Esophagus muscularis mucosa (tissue), 4 donors: ENCODE results near the gene CAST. TPM values are rescaled to one million over a fixed set of nuclear protein-coding genes. Genes with fewer than 3 reads are reported as not detected.

Experiments
- DNase-seq: peaks from one replicate; pipeline ENCODE4 v3.0.0-alpha.2; 2017; ENCODE audit errors: extremely low spot score
- H3K27ac ChIP-seq, 4 donors: fragments of 200-600 bp; sonication (generic); replicated peaks in 1 of 4; 1 replicate in 3 of 4; 2 replicates in 1 of 4; pipeline ENCODE4 v1.5.1; 2016 to 2019; ENCODE audit warnings: mild to moderate bottlenecking in 1 of 4
- H3K27me3 ChIP-seq, 4 donors: fragments of 200-600 bp; sonication (generic); one replicate each; pipeline versions ENCODE4 v1.5.1 to v1.6.0; 2016 to 2019
- H3K36me3 ChIP-seq, 4 donors: fragments of 200-600 bp; sonication (generic); one replicate each; pipeline ENCODE4 v1.5.1; 2016 to 2019
- H3K4me1 ChIP-seq, 4 donors: fragments of 200-600 bp; sonication (generic); one replicate each; pipeline ENCODE4 v1.5.1; 2016 to 2019
- H3K4me3 ChIP-seq, 4 donors: fragments of 200-600 bp; sonication (generic); 1 replicate in 2 of 4; 2 replicates in 2 of 4; pipeline ENCODE4 v1.5.1; 2016 to 2019; ENCODE audit warnings: mild to moderate bottlenecking in 4 of 4, moderate library complexity in 1 of 4
- H3K9me3 ChIP-seq, 4 donors: fragments of 200-600 bp; sonication (generic); 1 replicate in 3 of 4; 2 replicates in 1 of 4; pipeline ENCODE4 v1.5.1; 2016 to 2019
- EP300 ChIP-seq: sonication (generic); formaldehyde crosslinking; IDR thresholded peaks from one replicate; pipeline ENCODE4 v1.6.1; 2017; ENCODE audit warnings: antibody characterized with exemption
- POLR2A ChIP-seq: fragments of 450-650 bp; IDR thresholded peaks from one replicate; pipeline ENCODE4 v1.6.1; 2017; ENCODE audit warnings: antibody characterized with exemption, moderate library complexity, mild to moderate bottlenecking, low read depth
- POLR2AphosphoS5 ChIP-seq, 2 donors: sonication (generic); formaldehyde crosslinking; IDR thresholded peaks; one replicate each; pipeline ENCODE4 v1.6.1; 2017; ENCODE audit warnings: antibody characterized with exemption in 2 of 2
- WGBS: methylation state at CpG from one replicate; pipeline ENCODE4 v1.1.5; 2018; 5-methylcytosine and 5-hydroxymethylcytosine counted together
- intact Hi-C: fragments of 100-400 bp; cut with DNase I; formaldehyde crosslinking; loops from one replicate; pipeline ENCODE4 v1.15.1; 2023
- total RNA-seq, 4 donors: library from RNA; depleted of rRNA; stranded (reverse); fragments of >200 nt; gene quantifications; one replicate each; pipeline versions ENCODE4 v1.1.0 to v1.2.1, GENCODE V29; 2016
- TF ChIP-seq, protein P1 (sequence below), 3 experiments: fragments of 200-600 bp in 2 of 3; fragments of 450-650 bp in 1 of 3; sonication (generic) in 2 of 3; IDR thresholded peaks; one replicate each; pipeline ENCODE4 v1.5.1; 2017 to 2019; ENCODE audit warnings: antibody characterized with exemption in 3 of 3, mild to moderate bottlenecking in 2 of 3, moderate library complexity in 1 of 3

The CAST gene
- total RNA-seq, 4 donors from 2014 or later = 238 to 346 (median 296) TPM

DNA sequence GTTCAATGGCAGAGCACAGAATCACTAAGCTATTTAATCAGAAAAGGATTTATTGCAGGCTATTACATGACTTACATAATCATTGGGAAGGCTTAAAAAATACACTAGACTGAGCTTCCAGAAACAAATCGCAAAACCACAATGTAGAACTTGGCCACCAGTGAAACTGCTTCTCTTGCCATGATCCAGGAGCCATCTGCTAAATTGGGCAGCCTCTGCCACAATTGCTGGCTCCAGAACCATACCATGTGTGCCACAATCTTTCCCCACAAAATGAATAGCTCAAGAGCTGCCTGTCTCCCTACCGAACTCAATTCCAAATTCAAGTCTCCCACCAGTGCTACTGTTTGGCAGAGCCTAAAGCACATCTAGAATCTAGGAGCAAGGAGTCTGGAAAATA is 155.3 kb downstream of the CAST start:
- TF ChIP-seq POLR2AphosphoS5 (IDR thresholded peaks at IDR 0.05) (no peak), EP300 (no peak), POLR2A (no peak)
- TF ChIP-seq, protein P1, sequence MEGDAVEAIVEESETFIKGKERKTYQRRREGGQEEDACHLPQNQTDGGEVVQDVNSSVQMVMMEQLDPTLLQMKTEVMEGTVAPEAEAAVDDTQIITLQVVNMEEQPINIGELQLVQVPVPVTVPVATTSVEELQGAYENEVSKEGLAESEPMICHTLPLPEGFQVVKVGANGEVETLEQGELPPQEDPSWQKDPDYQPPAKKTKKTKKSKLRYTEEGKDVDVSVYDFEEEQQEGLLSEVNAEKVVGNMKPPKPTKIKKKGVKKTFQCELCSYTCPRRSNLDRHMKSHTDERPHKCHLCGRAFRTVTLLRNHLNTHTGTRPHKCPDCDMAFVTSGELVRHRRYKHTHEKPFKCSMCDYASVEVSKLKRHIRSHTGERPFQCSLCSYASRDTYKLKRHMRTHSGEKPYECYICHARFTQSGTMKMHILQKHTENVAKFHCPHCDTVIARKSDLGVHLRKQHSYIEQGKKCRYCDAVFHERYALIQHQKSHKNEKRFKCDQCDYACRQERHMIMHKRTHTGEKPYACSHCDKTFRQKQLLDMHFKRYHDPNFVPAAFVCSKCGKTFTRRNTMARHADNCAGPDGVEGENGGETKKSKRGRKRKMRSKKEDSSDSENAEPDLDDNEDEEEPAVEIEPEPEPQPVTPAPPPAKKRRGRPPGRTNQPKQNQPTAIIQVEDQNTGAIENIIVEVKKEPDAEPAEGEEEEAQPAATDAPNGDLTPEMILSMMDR (IDR thresholded peaks at IDR 0.05) = no peak
- 87% methylated on average over 2 of the region's 2 CpGs for WGBS
- no peak for DNase-seq
- Histone ChIP-seq H3K4me3 (no peak overlapping the region), H3K36me3 (no peaks in the 10 kb centered on the region), H3K27me3 (no peaks in the 10 kb centered on the region), H3K4me1 (peaks cover 0 to 6% (median 0%) of the 10 kb centered on the region in 4 donors), H3K9me3 (no peaks in the 10 kb centered on the region), H3K27ac (no peak overlapping the region)
- intact Hi-C loops = no loop called here

DNA sequence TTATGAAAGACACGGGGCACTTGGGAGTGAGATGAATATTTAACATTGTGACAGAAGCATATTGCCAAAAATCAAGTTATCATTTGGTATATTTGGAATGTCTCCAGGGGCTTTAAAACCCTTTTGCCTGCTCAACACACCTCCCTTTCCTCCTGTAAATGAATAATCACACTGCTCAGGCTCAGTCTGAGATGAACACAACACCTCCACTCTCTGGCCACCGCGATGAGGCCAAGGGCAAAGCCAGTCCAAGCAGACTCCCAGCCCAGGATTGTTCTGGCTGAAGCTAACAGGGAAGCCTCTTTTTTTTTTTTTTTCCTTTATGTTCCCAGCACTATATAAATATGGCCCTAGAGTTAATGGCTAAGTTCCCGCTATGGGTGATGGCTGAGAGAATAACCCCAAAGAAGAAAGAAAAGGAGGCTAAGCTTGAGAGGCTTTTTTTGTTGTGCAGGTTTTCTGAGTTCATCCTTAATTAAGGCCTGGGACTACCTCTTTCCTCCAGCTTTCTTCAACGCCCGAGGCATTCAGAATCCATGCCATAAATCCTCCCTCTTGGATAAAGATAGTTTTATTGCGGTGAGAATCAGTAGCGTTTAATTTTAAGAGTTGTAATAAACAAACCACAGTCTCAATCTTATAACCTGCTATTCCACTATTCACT is 156.1 kb downstream of the CAST start:
- H3K4me3 ChIP-seq = no peak overlapping the region
- H3K27me3 ChIP-seq = no peaks in the 10 kb centered on the region
- intact Hi-C loops = no loop called here
- H3K27ac ChIP-seq = no peak overlapping the region
- 93% methylated on average over 8 of the region's 8 CpGs for WGBS
- TF ChIP-seq, protein P1 (IDR thresholded peaks at IDR 0.05) = no peak
- no peak for TF ChIP-seq POLR2AphosphoS5 (IDR thresholded peaks at IDR 0.05)
- TF ChIP-seq EP300 = no peak
- no peak for TF ChIP-seq POLR2A
- no peaks in the 10 kb centered on the region for H3K9me3 ChIP-seq
- H3K36me3 ChIP-seq = no peaks in the 10 kb centered on the region
- DNase-seq = no peak
- peaks cover 0 to 6% (median 0%) of the 10 kb centered on the region in 4 donors for H3K4me1 ChIP-seq

DNA sequence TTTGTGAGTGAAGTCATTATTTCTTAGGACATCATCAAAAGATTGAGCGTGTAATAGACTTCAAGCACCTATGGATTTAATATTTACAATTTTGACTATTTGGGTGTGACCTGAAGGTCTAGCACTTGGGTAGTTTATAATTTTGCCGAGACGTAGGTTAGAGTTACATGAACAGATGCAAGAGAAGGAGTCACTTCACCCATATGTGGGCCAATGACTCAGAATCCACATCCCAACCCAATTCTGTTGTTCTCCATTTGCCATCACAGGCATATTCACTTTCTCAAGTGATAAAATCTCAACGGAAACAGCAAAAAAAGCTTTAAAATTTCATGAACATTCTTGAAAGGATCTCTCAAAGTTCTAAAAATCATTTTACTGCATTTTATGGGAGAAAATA is 157.6 kb downstream of the CAST start:
- no peak for TF ChIP-seq POLR2A
- TF ChIP-seq, protein P1 (IDR thresholded peaks at IDR 0.05) = no peak
- no peak for TF ChIP-seq POLR2AphosphoS5 (IDR thresholded peaks at IDR 0.05)
- TF ChIP-seq EP300 = no peak
- no peaks in the 10 kb centered on the region for H3K27me3 ChIP-seq
- H3K27ac ChIP-seq = no peak overlapping the region
- H3K4me3 ChIP-seq = no peak overlapping the region
- H3K4me1 ChIP-seq = peaks cover 0 to 6% (median 0%) of the 10 kb centered on the region in 4 donors
- 97% methylated on average over 4 of the region's 4 CpGs for WGBS
- intact Hi-C loops = no loop called here
- DNase-seq = no peak
- no peaks in the 10 kb centered on the region for H3K9me3 ChIP-seq
- no peaks in the 10 kb centered on the region for H3K36me3 ChIP-seq

DNA sequence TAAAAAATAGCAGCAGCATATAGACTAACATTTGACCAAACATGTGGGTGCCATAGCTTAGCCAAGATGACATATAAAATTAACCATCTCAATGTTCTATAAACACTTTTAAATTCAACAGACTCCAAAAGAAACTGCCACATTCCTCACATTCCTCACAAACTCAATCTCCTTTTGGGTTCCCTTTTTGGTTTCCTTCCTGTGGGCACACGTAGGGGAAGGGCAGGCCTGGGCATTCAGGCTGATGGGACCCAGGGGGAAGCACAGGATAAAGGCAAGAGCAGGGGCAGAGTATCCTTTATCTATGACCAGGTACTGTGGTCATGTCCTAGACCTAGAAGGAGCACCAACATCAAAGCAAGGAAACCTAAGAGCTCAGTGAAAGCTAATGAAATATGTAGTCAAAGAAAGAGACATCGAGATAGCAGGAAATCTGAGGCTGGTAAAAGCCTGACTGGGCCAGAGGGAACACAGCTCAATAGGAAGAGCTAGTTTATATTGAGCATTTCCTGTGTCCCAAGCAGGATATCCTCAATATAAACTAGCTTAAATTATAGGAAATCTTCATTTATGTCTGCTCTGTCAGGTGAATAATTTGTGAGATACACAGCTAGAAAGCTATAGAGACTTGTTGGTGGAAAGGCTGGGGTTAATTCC is 159.2 kb downstream of the CAST start:
- intact Hi-C loops = no loop called here
- H3K4me3 ChIP-seq = no peak overlapping the region
- no peak for TF ChIP-seq EP300
- DNase-seq = peak; percentile 55
- H3K27ac ChIP-seq = no peak overlapping the region
- 56% methylated on average over 2 of the region's 2 CpGs for WGBS
- no peaks in the 10 kb centered on the region for H3K9me3 ChIP-seq
- peaks cover 0 to 6% (median 0%) of the 10 kb centered on the region in 4 donors for H3K4me1 ChIP-seq
- no peaks in the 10 kb centered on the region for H3K27me3 ChIP-seq
- no peaks in the 10 kb centered on the region for H3K36me3 ChIP-seq

DNA sequence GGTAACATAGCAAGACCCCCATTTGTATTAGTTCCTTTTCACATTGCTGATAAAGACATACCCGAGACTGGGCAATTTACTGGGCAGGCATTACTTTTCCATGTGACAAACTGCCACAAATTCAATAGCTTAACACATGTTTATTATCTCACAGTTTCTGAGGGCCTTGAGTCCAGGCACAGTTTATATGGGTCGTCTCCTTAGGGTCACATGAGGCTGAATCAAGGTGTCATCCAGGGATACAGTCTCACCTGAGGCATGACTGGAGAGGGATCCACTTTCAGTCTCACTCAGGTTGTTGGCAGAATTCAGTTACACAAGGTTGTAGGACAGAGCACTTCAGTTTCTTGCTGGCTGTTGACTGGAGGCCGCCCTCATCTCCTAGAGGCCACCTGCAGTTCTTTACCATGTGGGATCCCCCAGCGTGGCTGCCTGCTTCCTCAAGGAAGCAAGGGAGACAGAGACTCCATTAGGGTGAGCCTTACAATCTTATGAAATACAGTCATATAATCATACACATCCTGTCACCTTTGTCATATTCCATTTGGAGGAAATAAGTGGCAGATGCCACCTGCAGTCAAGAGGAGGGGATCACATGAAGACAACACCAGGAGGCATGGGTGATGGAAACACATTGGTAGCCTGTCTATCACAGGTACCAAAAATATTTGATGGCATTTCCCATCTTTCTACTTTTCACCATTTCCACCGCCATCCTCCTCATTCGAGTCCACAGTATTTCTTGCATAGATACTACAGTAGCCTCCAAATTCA is 160.7 kb downstream of the CAST start:
- Histone ChIP-seq H3K4me1 (peaks cover 0 to 6% (median 0%) of the 10 kb centered on the region in 4 donors), H3K27me3 (no peaks in the 10 kb centered on the region), H3K27ac (no peak overlapping the region), H3K4me3 (no peak overlapping the region), H3K36me3 (no peaks in the 10 kb centered on the region), H3K9me3 (no peaks in the 10 kb centered on the region)
- DNase-seq = no peak
- no peak for TF ChIP-seq POLR2A
- TF ChIP-seq POLR2AphosphoS5 (IDR thresholded peaks at IDR 0.05) = no peak
- TF ChIP-seq EP300 = no peak
- TF ChIP-seq, protein P1 (IDR thresholded peaks at IDR 0.05) = no peak
- intact Hi-C loops = no loop called here
- 95% methylated on average over 6 of the region's 6 CpGs for WGBS
